HG03575 (cell line): Measurements from ENCODE around the gene TMEM258.

Experiments used
- ATAC-seq: cut with Tn5 transposase; IDR thresholded peaks from one replicate; pipeline ENCODE4 v1.9.1; 2021; ENCODE audit not compliant: unreplicated experiment, insufficient number of reproducible peaks, low FRiP score; ENCODE audit errors: extremely low read depth

TMEM258 gene

DNA sequence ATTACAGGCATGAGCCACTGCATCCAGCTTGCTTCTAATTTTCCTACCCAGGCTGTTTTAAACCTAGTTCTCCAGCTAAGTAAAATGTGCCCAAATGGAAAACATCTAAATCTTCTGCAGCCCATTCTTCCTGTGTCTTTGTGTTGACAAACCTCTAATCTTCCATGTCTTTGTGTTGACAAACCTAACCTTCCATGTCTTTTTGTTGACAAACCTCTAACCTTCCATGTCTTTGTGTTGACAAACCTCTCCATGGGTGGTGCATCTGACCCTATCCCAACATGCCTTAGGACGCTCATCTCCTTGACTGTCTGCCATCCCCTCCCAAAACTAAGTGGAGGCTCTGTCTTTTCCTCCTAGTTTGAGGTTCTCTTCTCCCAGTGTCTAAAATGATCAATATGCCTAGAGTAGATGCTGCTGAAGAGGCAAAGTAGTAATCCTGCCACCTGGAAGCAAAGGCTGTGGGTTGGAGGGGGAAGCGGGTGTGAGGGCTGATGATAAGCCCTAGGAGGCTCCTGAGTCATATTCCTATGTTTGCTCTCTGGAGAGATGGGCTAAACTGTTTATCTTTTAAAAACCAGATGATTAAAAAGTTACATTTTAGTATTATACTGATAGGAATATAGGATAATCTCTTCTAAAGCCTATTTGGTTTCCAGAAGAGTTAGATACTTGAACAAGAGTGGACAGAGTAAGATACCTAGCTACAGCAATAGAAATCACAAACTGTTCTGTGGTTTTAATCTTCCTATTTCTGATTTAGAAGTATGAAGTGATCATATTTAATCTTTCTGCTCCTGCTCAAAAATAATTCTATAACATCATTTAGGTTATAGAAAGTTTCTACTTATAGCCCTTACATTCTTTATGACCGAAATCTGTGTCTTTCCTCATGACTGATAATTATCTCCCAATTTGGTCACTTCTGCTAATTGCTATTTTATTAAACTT is 8.2 kb upstream of the TMEM258 start:
- no peak for ATAC-seq

DNA sequence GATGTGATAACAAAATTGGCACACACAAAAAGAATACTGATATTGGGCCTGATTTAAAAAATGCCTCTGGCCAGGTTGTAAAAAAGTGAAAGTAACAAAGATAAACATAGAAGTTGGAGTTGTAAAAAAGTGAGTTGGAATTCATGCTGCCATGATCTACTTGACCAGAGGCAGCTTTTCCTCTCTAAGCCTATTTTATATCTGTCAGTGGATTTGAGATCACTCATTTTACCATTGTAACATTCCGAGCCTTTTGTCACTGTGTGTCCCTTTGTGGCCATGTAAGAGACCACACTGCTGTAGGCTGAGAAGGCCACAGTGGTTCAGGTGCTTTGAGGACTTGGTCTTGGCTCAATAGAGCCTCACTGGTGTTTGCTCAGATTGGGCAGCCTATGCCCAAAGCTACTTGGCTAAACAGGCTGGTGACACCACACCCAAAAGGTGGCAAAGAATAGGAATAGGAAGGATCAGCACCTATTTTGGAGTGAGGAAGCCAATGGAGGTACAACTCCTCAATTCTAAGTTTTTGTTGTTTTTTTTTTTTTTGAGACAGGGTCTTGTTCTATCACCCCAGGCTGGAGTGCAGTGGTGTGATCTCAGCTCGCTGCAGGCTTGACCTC is 7.4 kb upstream of the TMEM258 start:
- no peak for ATAC-seq

DNA sequence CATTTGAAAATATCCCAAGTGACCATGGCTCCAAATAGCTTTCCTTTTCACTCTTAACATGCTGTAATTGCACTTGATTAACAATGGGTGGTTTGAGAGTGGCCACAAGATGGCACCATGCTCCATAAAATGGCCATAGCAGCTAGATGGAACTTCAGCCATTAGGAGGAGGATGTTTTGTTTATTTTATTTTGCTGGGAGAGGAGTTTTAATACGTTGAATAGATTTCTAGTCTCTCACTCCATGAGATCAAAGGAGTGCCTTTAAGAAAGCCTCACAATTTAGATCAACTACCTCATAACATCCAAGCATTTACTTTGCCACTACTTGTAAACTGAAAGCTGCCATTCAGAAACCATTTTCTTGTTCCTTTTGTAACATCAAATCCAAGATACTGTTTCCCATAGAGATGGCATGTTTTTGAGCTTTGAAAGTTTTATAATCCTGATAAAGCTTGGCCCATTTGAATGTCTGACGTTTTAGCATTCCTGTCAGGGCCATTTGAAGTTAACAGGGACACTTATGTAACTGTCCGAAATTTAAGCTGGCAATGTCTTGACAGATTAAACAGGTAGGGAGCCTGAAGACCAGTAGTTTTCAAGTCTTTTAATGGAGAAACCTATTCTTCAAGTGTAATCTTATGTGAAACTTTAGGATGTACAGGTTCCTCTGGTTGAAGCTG is 5.0 kb upstream of the TMEM258 start:
- no peak for ATAC-seq

- ATAC-seq, result no peak
Measured at GRCh38 chr11:61795876-61796526, 3.6 kb upstream of the TMEM258 start.

DNA sequence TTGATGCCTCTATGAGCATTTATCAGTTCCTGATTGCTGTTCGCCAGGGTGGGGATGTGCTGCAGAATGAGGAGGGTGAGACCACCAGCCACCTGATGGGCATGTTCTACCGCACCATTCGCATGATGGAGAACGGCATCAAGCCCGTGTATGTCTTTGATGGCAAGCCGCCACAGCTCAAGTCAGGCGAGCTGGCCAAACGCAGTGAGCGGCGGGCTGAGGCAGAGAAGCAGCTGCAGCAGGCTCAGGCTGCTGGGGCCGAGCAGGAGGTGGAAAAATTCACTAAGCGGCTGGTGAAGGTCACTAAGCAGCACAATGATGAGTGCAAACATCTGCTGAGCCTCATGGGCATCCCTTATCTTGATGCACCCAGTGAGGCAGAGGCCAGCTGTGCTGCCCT is 3.1 kb upstream of the TMEM258 start:
- no peak for ATAC-seq

- no peak for ATAC-seq
Measured at GRCh38 chr11:61794579-61794978, 2.2 kb upstream of the TMEM258 start.

DNA sequence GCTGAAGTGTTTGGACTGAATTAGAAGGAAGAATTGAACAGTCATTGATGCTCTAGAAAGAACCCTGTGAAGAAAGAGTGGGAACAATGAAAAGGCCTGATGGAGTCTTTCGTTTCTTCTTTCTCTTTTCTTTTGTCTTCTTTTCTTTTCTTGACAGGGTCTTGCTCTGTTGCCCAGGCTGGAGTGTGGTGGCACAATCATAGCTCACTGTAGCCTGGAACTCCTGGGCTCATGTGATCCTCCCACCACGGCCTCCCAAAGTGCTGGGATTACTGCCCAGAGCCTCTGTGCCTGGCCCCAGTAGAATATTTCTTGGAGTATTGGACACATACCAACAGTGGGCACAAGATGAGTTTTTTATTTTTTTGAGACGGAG is 1.4 kb upstream of the TMEM258 start:
- ATAC-seq, result no peak

- no peak for ATAC-seq
Measured at GRCh38 chr11:61793083-61793828, 857 bp upstream of the TMEM258 start.

DNA sequence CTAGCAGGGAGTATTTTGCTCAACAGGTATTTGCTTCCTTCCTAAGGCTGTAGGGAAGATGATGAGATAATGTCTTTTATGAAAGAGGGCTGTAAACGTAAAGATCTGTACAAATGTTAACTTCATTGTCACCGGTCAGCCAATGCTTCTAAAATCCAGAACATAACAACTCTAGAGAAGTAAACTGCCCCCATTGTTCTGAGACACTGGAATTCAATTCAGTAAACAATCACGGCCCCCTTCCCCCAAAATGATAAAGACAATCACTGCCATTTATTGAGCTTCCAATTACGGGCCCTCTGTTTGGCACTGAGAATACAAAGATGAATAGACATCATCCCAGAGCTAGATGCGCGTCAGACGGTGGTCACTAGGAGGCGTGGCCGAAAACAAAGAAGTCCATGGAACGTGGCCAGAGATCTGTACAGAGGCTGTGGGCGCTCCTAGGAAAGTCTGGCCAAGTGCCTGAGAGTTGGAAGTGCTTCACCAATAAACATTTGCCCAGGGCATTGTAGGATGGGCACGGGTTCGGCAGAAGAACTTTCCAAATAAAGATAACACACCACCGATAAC is 576 bp downstream of the TMEM258 start:
- no peak for ATAC-seq

DNA sequence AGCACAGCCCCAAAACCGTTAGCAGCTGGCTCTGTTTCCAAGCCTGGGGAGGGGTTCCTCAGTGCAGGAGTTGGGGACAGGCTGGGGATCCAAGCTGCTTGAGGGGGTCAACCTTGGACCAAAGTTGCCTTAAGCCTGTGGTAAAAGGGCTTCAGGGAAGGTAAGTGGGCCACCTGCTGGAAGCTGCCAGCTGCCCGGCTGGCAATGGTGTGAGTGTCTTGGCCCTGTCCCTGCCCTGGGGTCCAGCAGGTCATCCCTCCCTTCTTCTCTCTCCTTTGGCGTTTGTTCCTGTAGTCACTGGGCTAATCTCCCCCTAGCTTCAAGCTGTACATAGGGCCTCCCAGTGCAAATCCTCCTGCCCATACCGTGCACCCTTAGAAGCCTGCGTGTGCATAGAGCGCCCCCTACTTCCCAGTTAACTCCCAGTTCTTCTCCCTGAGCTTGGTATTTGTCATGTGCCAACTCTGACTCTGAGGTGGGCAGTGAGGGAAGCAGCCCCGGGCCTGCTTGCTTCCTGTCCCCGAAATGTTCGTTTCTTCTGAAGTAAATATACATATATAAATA is 4.4 kb downstream of the TMEM258 start:
- ATAC-seq, result no peak

- no peak for ATAC-seq
Measured at GRCh38 chr11:61785837-61786402, 6.5 kb downstream of the TMEM258 start.

DNA sequence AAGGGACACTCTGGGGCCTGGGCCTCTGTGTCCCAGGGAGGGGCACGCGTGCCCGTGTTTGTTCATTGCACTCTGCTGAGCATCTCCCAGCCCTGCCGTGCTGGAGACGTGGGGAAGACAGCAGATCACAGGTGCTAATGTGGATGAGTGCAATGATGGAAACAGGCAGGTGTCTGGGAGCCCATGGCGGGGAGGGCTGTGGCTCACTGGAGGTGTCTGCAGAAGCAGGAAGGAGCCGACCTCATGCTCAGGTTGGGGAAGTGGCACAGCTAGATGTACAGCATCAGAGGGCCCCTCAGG is 7.9 kb downstream of the TMEM258 start:
- no peak for ATAC-seq

DNA sequence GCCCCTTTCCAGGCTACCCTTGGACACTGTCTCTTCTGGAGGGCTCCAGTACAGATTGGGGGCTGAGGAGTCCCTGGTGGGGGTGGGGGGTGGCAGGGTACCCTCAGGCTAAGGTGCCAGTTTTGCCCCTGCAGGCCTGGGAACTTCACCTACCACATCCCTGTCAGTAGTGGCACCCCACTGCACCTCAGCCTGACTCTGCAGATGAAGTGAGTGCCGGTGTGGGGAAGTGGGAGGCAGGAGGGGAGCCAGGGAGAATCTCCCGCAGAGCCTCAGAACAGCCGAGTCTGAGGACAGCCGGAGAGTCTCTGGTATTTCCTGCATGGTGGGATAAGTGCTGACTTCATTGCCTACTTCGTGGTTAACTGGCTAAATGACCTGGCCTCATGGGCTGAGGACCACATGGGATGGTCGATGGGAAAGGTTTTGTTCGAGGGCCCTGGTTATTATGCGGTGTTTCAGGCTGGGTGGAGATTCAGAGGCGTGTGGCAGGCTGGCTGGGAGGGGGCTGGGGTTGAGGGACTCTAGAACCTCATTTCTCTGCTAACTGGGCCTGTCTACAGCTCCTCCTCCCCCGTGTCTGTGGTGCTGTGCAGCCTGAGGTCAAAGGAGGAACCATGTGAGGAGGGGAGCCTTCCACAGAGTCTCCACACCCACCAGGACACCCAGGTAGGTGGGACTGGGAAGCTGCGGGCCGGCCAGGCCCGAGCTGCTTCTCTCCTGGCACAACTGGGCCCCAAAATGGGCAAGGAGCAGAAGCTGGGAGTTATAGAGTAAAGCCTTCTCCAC is 8.5 kb downstream of the TMEM258 start:
- no peak for ATAC-seq

- ATAC-seq, result no peak
Measured at GRCh38 chr11:61782841-61783240, 9.6 kb downstream of the TMEM258 start.

DNA sequence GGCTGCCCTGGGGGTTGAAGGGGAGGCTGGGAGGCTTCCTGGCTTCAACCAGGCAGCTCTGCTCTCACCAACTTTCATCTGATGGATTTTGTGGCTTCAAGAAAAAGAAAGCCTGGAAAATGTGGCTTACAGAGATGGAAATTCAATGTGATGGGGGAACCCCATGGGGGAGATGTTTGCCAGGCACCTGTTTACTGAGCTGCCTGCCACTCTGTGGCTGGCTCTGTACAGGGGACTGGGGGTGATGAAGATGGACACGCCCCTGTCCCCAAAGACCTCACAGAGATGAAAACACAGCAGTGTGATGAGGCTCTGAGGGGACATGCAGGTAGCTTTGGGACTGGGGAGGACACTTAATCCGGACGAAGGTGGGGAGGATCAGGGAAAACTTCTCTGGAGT is 10.1 kb downstream of the TMEM258 start:
- no peak for ATAC-seq

DNA sequence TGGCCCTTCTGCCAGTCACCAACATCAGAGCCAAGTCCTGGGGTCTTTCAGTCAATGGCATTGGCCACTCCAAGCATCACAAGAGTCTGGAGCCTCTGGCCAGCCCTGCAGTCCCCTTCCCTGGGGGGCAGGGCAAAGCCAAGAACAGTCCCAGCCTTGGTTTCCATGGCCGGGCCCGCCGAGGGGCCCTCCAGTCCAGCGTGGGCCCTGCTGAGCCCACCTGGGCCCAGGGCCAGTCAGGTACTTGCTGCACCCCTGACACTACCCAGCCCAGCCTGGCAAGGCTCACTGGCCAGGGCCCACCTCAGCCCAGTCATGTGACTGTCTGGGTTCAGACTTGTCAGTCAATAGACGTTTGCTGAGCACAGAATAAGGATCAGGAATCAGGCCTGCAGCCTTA is 10.8 kb downstream of the TMEM258 start:
- ATAC-seq, result no peak

DNA sequence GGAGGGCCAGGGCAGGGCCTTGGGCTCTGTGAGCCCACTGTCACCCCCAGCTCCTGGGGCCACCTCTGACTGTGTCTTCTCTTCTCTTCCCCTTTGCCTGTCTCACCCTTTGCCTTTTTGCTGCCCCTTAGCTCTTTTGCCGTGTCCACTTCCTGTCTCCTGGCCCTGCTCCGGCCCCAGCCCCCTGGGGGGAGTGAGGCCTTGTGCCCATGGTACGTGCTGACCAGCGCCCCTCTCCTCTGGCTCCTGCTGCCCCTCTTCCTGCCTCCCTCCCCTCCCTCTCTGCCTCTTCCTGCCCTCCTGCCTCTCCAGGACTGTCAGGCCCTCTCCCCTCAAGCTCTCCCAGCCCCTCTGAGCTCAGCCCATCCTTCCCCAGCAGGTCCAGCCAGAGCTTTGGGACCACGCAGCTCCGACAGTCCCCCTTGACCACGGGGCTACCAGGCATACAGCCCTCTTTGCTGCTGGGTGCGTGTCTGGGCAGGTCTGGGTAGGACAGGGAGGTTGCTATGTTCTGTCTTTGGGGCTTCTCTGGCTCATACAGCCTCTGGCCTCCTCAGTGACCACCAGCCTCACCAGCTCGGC is 11.7 kb downstream of the TMEM258 start:
- no peak for ATAC-seq
